OCI-LY7 (cell line): Measurements from ENCODE around the gene TMEM132A. TPM values are rescaled to one million over a fixed set of nuclear protein-coding genes. Genes with fewer than 3 reads are reported as not detected.

Experiments
- BruUV-seq: library from RNA; stranded (reverse); fragments of 400-500 nt; replicated peaks from 2 replicates; lab custom pipeline; 2021; lab: Mats Ljungman, UMichigan
- CTCF ChIA-PET: fragments of 300-600 bp; sonication (Branson Sonifier 250); formaldehyde crosslinking; loops from one replicate; lab custom pipeline; 2022; ENCODE audit warnings: antibody characterized with exemption; ENCODE audit not compliant: unreplicated experiment; lab: Charles Lee
- POLR2A ChIA-PET: fragments of 300-600 bp; sonication (Branson Sonifier 250); formaldehyde crosslinking; loops from one replicate; lab custom pipeline; 2022; ENCODE audit warnings: antibody characterized with exemption; lab: Charles Lee
- DNase-seq: peaks from one replicate; pipeline ENCODE4 v3.0.0-alpha.2; 2015; ENCODE audit warnings: low spot score
- H2AFZ ChIP-seq: fragments of 200-600 bp; sonication (generic), shearing (Covaris generic); 2 replicates; pipeline ENCODE4 v1.6.1; 2014; ENCODE audit warnings: mild to moderate bottlenecking, antibody characterized with exemption, low read length, moderate library complexity
- H3K27ac ChIP-seq: fragments of 200-600 bp; sonication (generic); 2 replicates; pipeline ENCODE4 v1.5.1; 2014; ENCODE audit warnings: mixed run types, low read depth, mild to moderate bottlenecking, moderate library complexity, low read length, inconsistent platforms; ENCODE audit not compliant: poor library complexity, severe bottlenecking
- H3K36me3 ChIP-seq: fragments of 200-600 bp; sonication (generic); 2 replicates; pipeline ENCODE4 v1.6.1; 2014; ENCODE audit warnings: mild to moderate bottlenecking, antibody characterized with exemption, low read length, moderate library complexity, mixed read lengths; ENCODE audit not compliant: insufficient read depth
- H3K4me1 ChIP-seq: fragments of 200-600 bp; sonication (generic); 2 replicates; pipeline ENCODE4 v1.5.1; 2014; ENCODE audit warnings: mild to moderate bottlenecking, low read length; ENCODE audit not compliant: insufficient read depth, poor library complexity, severe bottlenecking
- H3K4me2 ChIP-seq: fragments of 200-600 bp; sonication (generic); 2 replicates; pipeline ENCODE4 v1.6.1; 2014; ENCODE audit warnings: mild to moderate bottlenecking, low read length
- H3K4me3 ChIP-seq: fragments of 200-600 bp; sonication (generic); 2 replicates; pipeline ENCODE4 v1.5.1; 2014; ENCODE audit warnings: mild to moderate bottlenecking, low read depth, low read length; ENCODE audit not compliant: poor library complexity, severe bottlenecking
- H3K79me2 ChIP-seq: fragments of 200-600 bp; sonication (generic); 2 replicates; pipeline ENCODE4 v1.6.1; 2016; ENCODE audit warnings: low read depth, mild to moderate bottlenecking, low read length, moderate library complexity, mixed read lengths; ENCODE audit not compliant: insufficient read depth
- H3K9me2 ChIP-seq: fragments of 200-600 bp; sonication (generic); 2 replicates; pipeline ENCODE4 v1.6.1; 2016; ENCODE audit warnings: mild to moderate bottlenecking, low read length, mixed read lengths; ENCODE audit not compliant: insufficient read depth
- H3K9me3 ChIP-seq: fragments of 200-600 bp; sonication (generic); 2 replicates; pipeline ENCODE4 v1.6.1; 2014; ENCODE audit warnings: mild to moderate bottlenecking, mixed run types, low read length, mixed read lengths
- H4K20me1 ChIP-seq: fragments of 200-600 bp; sonication (generic); 2 replicates; pipeline ENCODE4 v1.6.1; 2014; ENCODE audit warnings: mild to moderate bottlenecking, antibody characterized with exemption, low read length, moderate library complexity, mixed read lengths; ENCODE audit not compliant: insufficient read depth
- CTCF ChIP-seq: fragments of 200-600 bp; sonication (generic); conservative IDR thresholded peaks from 2 replicates; pipeline ENCODE4 v1.5.1; 2014; ENCODE audit warnings: mild to moderate bottlenecking, antibody characterized with exemption, low read length, moderate library complexity, mixed read lengths
- EZH2phosphoT487 ChIP-seq: fragments of 200-600 bp; sonication (generic); IDR thresholded peaks from 2 replicates; pipeline ENCODE4 v1.6.1; 2018; ENCODE audit warnings: low read depth, borderline replicate concordance, mild to moderate bottlenecking, mixed run types, antibody characterized with exemption, low read length, moderate library complexity, mixed read lengths
- intact Hi-C: fragments of 100-400 bp; cut with micrococcal nuclease; formaldehyde crosslinking; loops from one replicate; pipeline ENCODE4 v1.10.0; 2022; ENCODE audit not compliant: unreplicated experiment
- total RNA-seq, 2 experiments: library from RNA; depleted of rRNA in 1 of 2; stranded (reverse); fragments of >200 nt in 1 of 2; shearing (Covaris generic) in 1 of 2; gene quantifications; 2 replicates each; pipeline ENCODE4 v1.2.3, GENCODE V29; 2014 to 2022

Gene TMEM132A
- total RNA-seq, 2 experiments from 2014 or later = 5.5 to 8.9 TPM

- H3K4me3 ChIP-seq = peak overlapping the region; percentile 83
- H3K36me3 ChIP-seq = peaks cover 45% of the 10 kb centered on the region
- POLR2A ChIA-PET = interaction anchor here (0.5 to 3.4 kb wide), 15 partner anchors 8 to 1684 kb away, joined by 3 to 21 read pairs (median 3); partner anchors contain the start of gene TMEM132A
- peaks cover 6% of the 10 kb centered on the region; the same call in 1 of the 2 replicates for H3K9me3 ChIP-seq
- H4K20me1 ChIP-seq = peaks cover 13% of the 10 kb centered on the region; the same call in 1 of the 2 replicates
- H3K79me2 ChIP-seq = peaks cover 57% of the 10 kb centered on the region
- intact Hi-C loops = loop anchor here (1.0 to 2.0 kb wide), 4 partner anchors 10 to 245 kb away; partner anchors contain the start of genes SLC15A3 and VPS37C
- H3K27ac ChIP-seq = peak overlapping the region; percentile 82
- peak; percentile 82 for TF ChIP-seq CTCF
- no peak for TF ChIP-seq EZH2phosphoT487
- DNase-seq = peak; percentile 87
- peaks cover 65% of the 10 kb centered on the region for H3K4me1 ChIP-seq
- CTCF ChIA-PET = interaction anchor here (0.5 to 3.0 kb wide), 8 partner anchors 10 to 73 kb away, joined by 3 to 17 read pairs (median 4); no protein-coding TSS in a partner anchor
- no TSS peak for BruUV-seq
- peak overlapping the region; percentile 77 for H3K4me2 ChIP-seq
- peak overlapping the region; percentile 5; the same call in 1 of the 2 replicates for H2AFZ ChIP-seq
- H3K9me2 ChIP-seq = no peaks in the 10 kb centered on the region
Measured at GRCh38 chr11:60915248-60915914, 8.9 kb upstream of the TMEM132A start.

- DNase-seq = no peak
- Histone ChIP-seq H3K79me2 (peaks cover 57% of the 10 kb centered on the region), H3K9me3 (no peaks in the 10 kb centered on the region), H3K4me1 (peaks cover 52% of the 10 kb centered on the region), H4K20me1 (peaks cover 13% of the 10 kb centered on the region; the same call in 1 of the 2 replicates), H3K9me2 (no peaks in the 10 kb centered on the region), H3K4me3 (peak overlapping the region; percentile 9), H2AFZ (no peak overlapping the region), H3K27ac (no peak overlapping the region), H3K36me3 (peaks cover 59% of the 10 kb centered on the region), H3K4me2 (peak overlapping the region; percentile 77)
- no peak for TF ChIP-seq EZH2phosphoT487
- no peak for TF ChIP-seq CTCF
- no TSS peak for BruUV-seq
- intact Hi-C loops = no loop called here
- CTCF ChIA-PET = interaction anchor here (1.5 to 2.8 kb wide), 2 partner anchors 12 to 17 kb away, joined by 4 to 12 read pairs; no protein-coding TSS in a partner anchor
- POLR2A ChIA-PET = interaction anchor here (1.3 kb wide), 1 partner anchor 17 kb away, joined by 3 read pairs; no protein-coding TSS in a partner anchor
Measured at GRCh38 chr11:60916669-60917206, 7.5 kb upstream of the TMEM132A start.
